Measurements from ENCODE around the gene SLA2. TPM values are rescaled to one million over a fixed set of nuclear protein-coding genes. Genes with fewer than 3 reads are reported as not detected.

The SLA2 gene, protein sequence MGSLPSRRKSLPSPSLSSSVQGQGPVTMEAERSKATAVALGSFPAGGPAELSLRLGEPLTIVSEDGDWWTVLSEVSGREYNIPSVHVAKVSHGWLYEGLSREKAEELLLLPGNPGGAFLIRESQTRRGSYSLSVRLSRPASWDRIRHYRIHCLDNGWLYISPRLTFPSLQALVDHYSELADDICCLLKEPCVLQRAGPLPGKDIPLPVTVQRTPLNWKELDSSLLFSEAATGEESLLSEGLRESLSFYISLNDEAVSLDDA
- not detected in 2 replicates for total RNA-seq

DNA sequence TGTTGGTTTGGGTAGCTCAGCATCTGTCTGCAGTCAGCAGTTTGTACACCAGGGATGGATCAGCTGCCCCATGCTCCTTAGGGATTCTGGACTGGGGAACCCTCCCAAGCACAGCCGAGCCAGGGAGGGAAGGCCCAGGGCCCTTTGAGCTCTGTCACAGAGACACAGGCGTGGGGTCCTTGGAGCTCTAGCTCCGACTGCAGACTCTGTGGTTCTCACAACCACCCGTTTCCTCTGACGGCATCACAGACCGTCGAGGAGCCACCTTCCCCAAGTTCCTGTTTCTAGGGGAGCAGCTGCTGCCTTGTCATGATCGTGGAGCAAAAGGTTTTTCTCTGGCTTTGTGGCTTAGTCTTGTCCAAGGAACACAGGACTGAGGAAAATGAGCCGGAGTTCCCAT is at the start of gene SLA2:
TSS of gene SLA2 (minus strand) at position 199 of the 400 bp plus-strand sequence. CDS start 4,861 bp downstream, outside the sequence.

DNA sequence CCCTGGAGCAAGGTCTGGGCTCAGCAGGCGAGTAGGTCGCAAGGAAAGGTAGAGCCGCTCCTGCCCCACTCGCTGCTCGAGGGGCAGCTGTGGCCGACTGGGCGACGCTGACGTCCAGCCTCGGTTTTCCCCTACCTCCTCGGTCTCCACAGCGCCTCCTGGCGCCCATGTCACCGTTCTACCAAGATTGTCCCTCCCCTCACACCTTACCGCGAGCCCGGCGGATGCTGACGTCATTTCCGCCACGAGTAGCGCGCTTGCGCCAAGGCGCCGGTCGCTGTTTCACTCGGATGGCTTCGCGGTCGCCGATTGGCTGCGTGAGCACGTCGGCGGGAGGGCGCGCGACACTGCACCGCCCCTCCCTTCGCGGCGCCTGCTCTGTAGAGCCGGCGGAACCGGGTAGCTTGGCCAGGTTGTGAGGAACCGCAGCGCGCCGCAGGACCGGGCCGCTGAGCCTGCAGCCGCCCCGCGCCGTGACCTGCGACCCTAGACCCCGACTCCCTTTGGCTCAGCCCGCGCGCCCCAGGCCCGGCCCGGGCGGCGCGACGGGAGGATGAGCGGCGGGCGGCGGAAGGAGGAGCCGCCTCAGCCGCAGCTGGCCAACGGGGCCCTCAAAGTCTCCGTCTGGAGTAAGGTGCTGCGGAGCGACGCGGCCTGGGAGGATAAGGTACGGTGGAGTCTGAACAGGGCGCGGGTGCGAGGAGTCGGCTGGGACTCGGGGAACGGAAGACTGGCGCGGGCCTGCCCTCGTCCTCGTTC is 40.4 kb downstream of the SLA2 start, which contains the start of gene RAB5IF:
TSS of gene RAB5IF (plus strand) at position 381 of the 759 bp plus-strand sequence. CDS start at position 554, 173 bp downstream.

DNA sequence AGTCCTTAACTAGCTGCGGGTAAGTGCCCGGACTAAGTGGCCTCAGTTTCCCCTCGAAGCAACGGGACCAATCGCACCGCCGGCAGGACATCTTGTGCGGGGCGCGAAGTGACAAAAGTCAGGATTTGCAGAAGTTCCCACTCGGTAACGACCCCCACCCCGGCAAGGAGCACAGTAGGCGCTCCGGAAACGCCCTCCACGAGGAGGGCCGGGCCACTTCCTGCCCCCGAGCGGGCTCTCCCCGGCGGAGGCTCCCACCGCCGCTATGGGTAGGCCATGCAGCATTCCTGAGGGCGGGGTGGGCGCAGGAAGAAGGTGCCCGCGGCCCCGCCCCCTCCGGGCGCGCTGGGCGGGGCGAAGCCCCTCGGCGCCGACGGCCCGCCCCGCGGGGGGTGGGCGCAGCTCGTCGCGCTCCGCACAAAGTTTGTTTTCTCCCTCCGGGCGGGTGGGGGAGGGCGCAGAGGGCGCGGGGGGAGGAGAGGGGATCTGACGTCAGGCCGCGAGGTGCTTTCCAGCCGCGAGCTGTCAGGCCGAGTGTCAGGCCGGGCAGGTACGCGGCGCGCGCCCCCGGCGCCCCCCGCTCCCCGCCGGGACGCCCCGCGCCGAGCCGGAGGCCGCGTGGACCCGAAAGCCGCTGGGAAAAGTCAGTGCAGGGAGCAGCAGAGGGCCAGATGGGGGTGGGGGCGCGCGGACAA is 72.7 kb downstream of the SLA2 start, which contains the start of gene TGIF2:
TSS of gene TGIF2 (plus strand) at position 495 of the 695 bp plus-strand sequence. CDS start 5,178 bp downstream, outside the sequence.

Other genes with a start within 250 kb of the SLA2 start
- 31.2 and 35.2 TPM in 2 replicates for gene MYL9, start 104.7 kb downstream of the SLA2 start, total RNA-seq
- 9.5 TPM in 2 replicates for gene TGIF2, start 72.6 kb downstream of the SLA2 start, total RNA-seq
- 62.0 and 90.9 TPM in 2 replicates for gene RAB5IF, start 40.4 kb downstream of the SLA2 start, total RNA-seq
- gene NDRG3, start 99.9 kb upstream of the SLA2 start, total RNA-seq, result 20.2 and 23.9 TPM in 2 replicates
- 6.8 and 12.6 TPM in 2 replicates for gene DSN1, start 127.6 kb upstream of the SLA2 start, total RNA-seq
- gene TLDC2, start 229.9 kb upstream of the SLA2 start, total RNA-seq, result 0.30 and 0.37 TPM in 2 replicates

Data from smooth muscle cell of the umbilical artery (primary cell).